ENCODE data around the gene TENT5C.

GRCh38 chr1:117642963-117643362, 37.1 kb downstream of the TENT5C start:
- no peak for TF ChIP-seq CTCF (IDR thresholded peaks at IDR 0.05; ENCODE audit: insufficient read depth, low read length)
- no peak for TF ChIP-seq REST (IDR thresholded peaks at IDR 0.05; ENCODE audit: insufficient replicate concordance, low read depth)
- no peak for TF ChIP-seq GABPA (IDR thresholded peaks at IDR 0.05; ENCODE audit: low read depth)
